NCI-H748 (cell line): Measurements from ENCODE around the gene C9orf153.
A peak's percentile ranks its signal among the peaks of the same experiment; 100 is the strongest.

Experiments used
- DNase-seq: peaks from one replicate; lab custom pipeline; 2025; ENCODE audit not compliant: unreplicated experiment; lab: John Stamatoyannopoulos, UW

The C9orf153 gene

GRCh38 chr9:86272221-86272620 is 12.8 kb upstream of the C9orf153 start:
- no peak for DNase-seq

- DNase-seq = no peak
Observed at GRCh38 chr9:86263876-86264275, 4.4 kb upstream of the C9orf153 start.

- DNase-seq = no peak
Observed at GRCh38 chr9:86262492-86262891, 3.0 kb upstream of the C9orf153 start.

- no peak for DNase-seq
Observed at GRCh38 chr9:86257391-86257790, 2.1 kb downstream of the C9orf153 start.

GRCh38 chr9:86256653-86257052 is 2.8 kb downstream of the C9orf153 start:
- DNase-seq = no peak

GRCh38 chr9:86253577-86253976 is 5.9 kb downstream of the C9orf153 start:
- DNase-seq = no peak

GRCh38 chr9:86252870-86253269 is 6.6 kb downstream of the C9orf153 start:
- DNase-seq = no peak

GRCh38 chr9:86250123-86250522 is 9.3 kb downstream of the C9orf153 start:
- DNase-seq = no peak

- DNase-seq = no peak
Observed at GRCh38 chr9:86248746-86249145, 10.7 kb downstream of the C9orf153 start.

GRCh38 chr9:86246752-86247161 is 12.7 kb downstream of the C9orf153 start:
- DNase-seq = peak; percentile 18

- no peak for DNase-seq
Observed at GRCh38 chr9:86242071-86242470, 17.4 kb downstream of the C9orf153 start.

GRCh38 chr9:86241216-86241615 is 18.2 kb downstream of the C9orf153 start:
- DNase-seq = no peak

GRCh38 chr9:86238861-86239770 is 20.3 kb downstream of the C9orf153 start:
- DNase-seq = no peak

- no peak for DNase-seq
Observed at GRCh38 chr9:86230858-86231257, 28.6 kb downstream of the C9orf153 start.

- DNase-seq = no peak
Observed at GRCh38 chr9:86222667-86223066, 36.8 kb downstream of the C9orf153 start.

- no peak for DNase-seq
Observed at GRCh38 chr9:86219606-86220005, 39.9 kb downstream of the C9orf153 start.

- no peak for DNase-seq
Observed at GRCh38 chr9:86217076-86217755, 42.2 kb downstream of the C9orf153 start.

- no peak for DNase-seq
Observed at GRCh38 chr9:86207193-86207592, 52.3 kb downstream of the C9orf153 start.

- peak; percentile 49 for DNase-seq
Observed at GRCh38 chr9:86202338-86202882, 57.0 kb downstream of the C9orf153 start.

GRCh38 chr9:86201474-86202337 is 57.8 kb downstream of the C9orf153 start:
- DNase-seq = no peak

- DNase-seq = no peak
Observed at GRCh38 chr9:86200599-86201162, 58.8 kb downstream of the C9orf153 start.
